ENCODE measurements around the gene ZNF486. TPM values are rescaled to one million over a fixed set of nuclear protein-coding genes. Genes with fewer than 3 reads are reported as not detected.

The ZNF486 gene
- total and polyA plus RNA-seq, 8 donors: 1.3 to 14.3 (median 2.7) TPM; not detected in 1

GRCh38 chr19:20233105-20233504, 66.1 kb downstream of the ZNF486 start:
- H3K27me3 ChIP-seq: no peaks in the 10 kb centered on the region
- 42 to 61% (median 44%) methylated on average over 3 of the region's 3 CpGs for WGBS, 5 donors
- peaks cover 0 to 31% (median 11%) of the 10 kb centered on the region in 4 donors for H3K4me1 ChIP-seq
- peak in 1 of 3 donors; percentile 50 for TF ChIP-seq POLR2AphosphoS5 (IDR thresholded peaks at IDR 0.05)
- TF ChIP-seq CTCF (IDR thresholded peaks at IDR 0.05): no peak
- peaks cover 0 to 32% (median 3%) of the 10 kb centered on the region in 4 donors for H3K9me3 ChIP-seq
- H3K27ac ChIP-seq: peak overlapping the region; percentile 39 to 73 (median 70)
- peak; percentile 51 to 75 for DNase-seq
- H3K36me3 ChIP-seq: peaks cover 0 to 2% (median 0%) of the 10 kb centered on the region in 4 donors
- intact Hi-C loops (cut with DNase I; ENCODE audit: low total_unique reads): no loop called here
- no peak overlapping the region for H3K4me3 ChIP-seq

DNA sequence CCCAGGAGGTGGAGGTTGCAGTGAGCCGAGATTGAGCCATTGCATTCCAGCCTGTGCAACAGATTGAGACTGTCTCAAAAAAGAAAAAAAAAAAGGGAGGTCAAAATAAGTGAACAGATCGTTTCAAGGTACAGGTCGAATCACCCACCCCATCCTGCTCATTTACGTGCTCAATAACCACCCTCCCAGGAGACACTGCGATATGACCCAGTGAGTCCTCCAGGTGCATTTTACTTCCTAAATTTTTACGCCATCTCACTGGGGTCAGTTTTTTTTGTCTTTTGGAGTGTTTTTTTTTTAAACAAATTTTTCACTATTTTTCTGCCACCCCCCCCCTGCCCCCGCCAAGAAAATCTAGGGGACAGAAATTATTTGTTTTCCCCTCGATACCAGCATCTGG, 68.1 kb downstream of the ZNF486 start:
- Histone ChIP-seq H3K9me3 (peaks cover 0 to 14% (median 0%) of the 10 kb centered on the region in 4 donors), H3K4me1 (peaks cover 0 to 40% (median 14%) of the 10 kb centered on the region in 4 donors), H3K36me3 (no peaks in the 10 kb centered on the region), H3K27me3 (no peaks in the 10 kb centered on the region), H3K4me3 (no peak overlapping the region), H3K27ac (no peak overlapping the region)
- intact Hi-C loops (cut with DNase I; ENCODE audit: low total_unique reads): no loop called here
- no peak for DNase-seq
- WGBS, 5 donors: 95 to 98% (median 96%) methylated on average over 8 of the region's 8 CpGs
- no peak for TF ChIP-seq POLR2A (IDR thresholded peaks at IDR 0.05)
- no peak for TF ChIP-seq CTCF (IDR thresholded peaks at IDR 0.05)
- TF ChIP-seq POLR2AphosphoS5 (IDR thresholded peaks at IDR 0.05): no peak
- no peak for TF ChIP-seq EP300 (IDR thresholded peaks at IDR 0.05)

DNA sequence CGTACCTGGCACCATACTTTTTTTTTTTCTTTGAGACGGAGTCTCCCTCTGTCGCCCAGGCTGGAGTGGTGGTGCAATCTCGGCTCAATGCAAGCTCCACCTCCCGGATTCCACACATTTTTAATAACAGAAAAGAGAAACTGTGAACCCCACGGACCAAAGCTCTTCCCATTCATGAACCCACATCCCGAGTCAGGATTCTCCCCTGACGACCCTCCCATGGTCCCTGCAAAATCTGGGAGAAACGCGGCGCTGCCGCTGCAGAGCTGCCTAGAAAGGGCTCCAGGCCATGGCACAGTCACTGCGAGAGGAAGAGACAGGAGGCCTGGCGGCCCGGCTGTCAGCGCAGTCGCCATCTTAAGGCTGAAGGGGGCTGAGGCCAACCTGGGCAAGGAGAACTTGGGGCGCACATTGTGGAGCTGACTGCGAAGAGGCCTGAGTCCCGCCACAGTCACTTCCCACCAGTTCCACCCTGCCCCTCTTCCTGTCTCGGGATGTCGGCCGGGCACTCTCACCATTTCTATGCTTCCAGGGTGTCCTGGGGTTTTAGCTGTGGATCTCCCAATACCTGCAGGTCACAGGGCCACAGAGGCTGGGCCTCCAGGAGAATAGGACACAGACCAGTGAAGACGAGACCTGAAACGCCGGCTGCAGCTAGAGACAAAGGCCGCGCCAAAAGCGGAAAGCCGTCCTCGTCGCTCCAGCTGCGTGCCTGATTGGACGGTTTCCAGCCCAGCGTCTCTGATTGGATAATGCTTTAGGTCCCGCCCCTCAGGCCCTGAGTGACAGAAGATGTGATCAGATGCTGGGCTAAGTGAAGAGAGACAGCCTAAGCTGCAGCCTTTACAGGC, 71.0 kb downstream of the ZNF486 start:
- peaks cover 0 to 30% (median 14%) of the 10 kb centered on the region in 4 donors for H3K4me1 ChIP-seq
- WGBS, 5 donors: 0 to 4% (median 1%) methylated on average over 27 to 36 of the region's 36 CpGs
- TF ChIP-seq POLR2AphosphoS5 (IDR thresholded peaks at IDR 0.05): peak in 1 of 3 donors; percentile 26
- peak in 4 of 7 experiments; percentile 8 to 21 (median 16) for TF ChIP-seq CTCF (IDR thresholded peaks at IDR 0.05)
- no peak for TF ChIP-seq EP300 (IDR thresholded peaks at IDR 0.05)
- intact Hi-C loops (cut with DNase I; ENCODE audit: low total_unique reads): no loop called here
- peak overlapping the region; percentile 43 to 77 (median 73) for H3K27ac ChIP-seq
- no peaks in the 10 kb centered on the region for H3K9me3 ChIP-seq
- H3K4me3 ChIP-seq: peak overlapping the region; percentile 57 to 84 (median 69)
- no peaks in the 10 kb centered on the region for H3K36me3 ChIP-seq
- peak; percentile 94 to 97 for DNase-seq
- H3K27me3 ChIP-seq: no peaks in the 10 kb centered on the region

DNA sequence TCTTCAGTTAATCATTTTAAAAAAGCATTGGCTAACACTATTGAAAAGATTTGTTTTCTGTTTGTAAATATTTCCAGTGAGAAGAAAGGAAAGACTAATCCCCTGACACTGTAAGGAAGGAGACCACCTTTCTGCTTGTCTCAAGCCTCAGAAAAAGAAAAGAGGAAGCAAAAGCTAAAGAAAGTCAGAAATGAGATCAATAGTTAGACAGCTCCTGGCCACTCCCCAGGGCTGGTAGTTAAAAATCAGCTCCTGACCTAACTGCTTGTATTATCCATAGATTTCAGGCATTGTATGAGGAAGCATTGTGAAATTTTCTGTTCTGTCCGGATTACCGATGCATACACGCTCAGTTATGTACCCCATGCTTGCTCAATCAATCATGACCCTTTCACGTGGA, 76.6 kb downstream of the ZNF486 start:
- H3K4me1 ChIP-seq: peaks cover 0 to 15% (median 2%) of the 10 kb centered on the region in 4 donors
- TF ChIP-seq POLR2A (IDR thresholded peaks at IDR 0.05) (no peak), CTCF (IDR thresholded peaks at IDR 0.05) (no peak), POLR2AphosphoS5 (IDR thresholded peaks at IDR 0.05) (no peak), EP300 (IDR thresholded peaks at IDR 0.05) (no peak)
- no peak overlapping the region for H3K4me3 ChIP-seq
- no peak for DNase-seq
- intact Hi-C loops (cut with DNase I; ENCODE audit: low total_unique reads): no loop called here
- no peaks in the 10 kb centered on the region for H3K27me3 ChIP-seq
- H3K36me3 ChIP-seq: no peaks in the 10 kb centered on the region
- no peaks in the 10 kb centered on the region for H3K9me3 ChIP-seq
- no peak overlapping the region for H3K27ac ChIP-seq
- WGBS, 5 donors: 79 to 90% (median 81%) methylated on average over 4 of the region's 4 CpGs
